ENCODE data around the gene NEDD8.

The NEDD8 gene

GRCh38 chr14:24262821-24263733 is 30.9 kb upstream of the NEDD8 start, which contains the start of gene TGM1:
Gene TGM1 (minus strand): TSS chr14:24263177. CDS start chr14:24262352, 825 bp downstream.
- peak; percentile 5 for DNase-seq

GRCh38 chr14:24261969-24262327 is 29.8 kb upstream of the NEDD8 start:
- no peak for DNase-seq

GRCh38 chr14:24261256-24261968 is 29.2 kb upstream of the NEDD8 start:
- DNase-seq, result no peak

- no peak for DNase-seq
Observed at GRCh38 chr14:24260780-24261157, 28.6 kb upstream of the NEDD8 start.

- no peak for DNase-seq
Observed at GRCh38 chr14:24260026-24260779, 28.0 kb upstream of the NEDD8 start.

GRCh38 chr14:24259282-24260025 is 27.3 kb upstream of the NEDD8 start:
- DNase-seq, result no peak

- DNase-seq, result no peak
Observed at GRCh38 chr14:24258548-24259265, 26.5 kb upstream of the NEDD8 start.

- DNase-seq, result no peak
Observed at GRCh38 chr14:24258119-24258518, 26.0 kb upstream of the NEDD8 start.

GRCh38 chr14:24256960-24257359 is 24.8 kb upstream of the NEDD8 start:
- DNase-seq, result no peak

GRCh38 chr14:24255931-24256711 is 24.0 kb upstream of the NEDD8 start:
- DNase-seq, result no peak

GRCh38 chr14:24255438-24255837 is 23.3 kb upstream of the NEDD8 start:
- no peak for DNase-seq

GRCh38 chr14:24254630-24255392 is 22.6 kb upstream of the NEDD8 start:
- DNase-seq, result no peak

- DNase-seq, result no peak
Observed at GRCh38 chr14:24253936-24254335, 21.8 kb upstream of the NEDD8 start.

GRCh38 chr14:24252289-24253124 is 20.3 kb upstream of the NEDD8 start:
- DNase-seq, result no peak

- DNase-seq, result no peak
Observed at GRCh38 chr14:24251880-24252288, 19.7 kb upstream of the NEDD8 start.

- no peak for DNase-seq
Observed at GRCh38 chr14:24250354-24250753, 18.2 kb upstream of the NEDD8 start.

GRCh38 chr14:24249230-24250021 is 17.3 kb upstream of the NEDD8 start:
- DNase-seq, result no peak

GRCh38 chr14:24247422-24247821 is 15.3 kb upstream of the NEDD8 start:
- no peak for DNase-seq

Data from NCI-H82 (cell line).